Fibroblast of skin of left biceps (primary cell): ENCODE results near the gene RFTN2.
"Not testable (repeated sequence)": the region's sequence is repeated elsewhere in the genome, so short reads cannot be mapped to it uniquely, and the experiment has no call there.

Source experiments
- DNase-seq, 2 experiments: peaks; one replicate each; pipeline ENCODE4 v3.0.0-alpha.2; 2013; ENCODE audit warnings: low read depth in 2 of 2

RFTN2 gene

GRCh38 chr2:197675711-197676188 is 363 bp upstream of the RFTN2 start:
- peak; percentile 61 to 62 for DNase-seq

- DNase-seq: no peak
These were observed 796 bp downstream of the RFTN2 start for GRCh38 chr2:197674591-197674990.

GRCh38 chr2:197674060-197674459 is 1.3 kb downstream of the RFTN2 start:
- no peak for DNase-seq

GRCh38 chr2:197673606-197674005 is 1.8 kb downstream of the RFTN2 start:
- DNase-seq: no peak

GRCh38 chr2:197673106-197673505 is 2.3 kb downstream of the RFTN2 start:
- DNase-seq: no peak

- no peak for DNase-seq
These were observed 3.0 kb downstream of the RFTN2 start for GRCh38 chr2:197672371-197672893.

- no peak for DNase-seq
These were observed 6.3 kb downstream of the RFTN2 start for GRCh38 chr2:197669077-197669476.

GRCh38 chr2:197668296-197668695 is 7.1 kb downstream of the RFTN2 start:
- no peak for DNase-seq

- no peak for DNase-seq
These were observed 9.1 kb downstream of the RFTN2 start for GRCh38 chr2:197666277-197666676.

- no peak for DNase-seq
These were observed 13.8 kb downstream of the RFTN2 start for GRCh38 chr2:197661626-197662025.

GRCh38 chr2:197657562-197657961 is 17.8 kb downstream of the RFTN2 start:
- DNase-seq: no peak

GRCh38 chr2:197647961-197648690 is 27.3 kb downstream of the RFTN2 start:
- no peak for DNase-seq

GRCh38 chr2:197641666-197642065 is 33.7 kb downstream of the RFTN2 start:
- DNase-seq: no peak

- not testable (repeated sequence) for DNase-seq
These were observed 34.7 kb downstream of the RFTN2 start for GRCh38 chr2:197640571-197641122.

- no peak for DNase-seq
These were observed 42.2 kb downstream of the RFTN2 start for GRCh38 chr2:197633109-197633657.

GRCh38 chr2:197628043-197628500 is 47.3 kb downstream of the RFTN2 start:
- DNase-seq: no peak

GRCh38 chr2:197626965-197627625 is 48.3 kb downstream of the RFTN2 start:
- no peak for DNase-seq

GRCh38 chr2:197620133-197620532 is 55.3 kb downstream of the RFTN2 start:
- DNase-seq: no peak

- no peak for DNase-seq
These were observed 60.3 kb downstream of the RFTN2 start for GRCh38 chr2:197615016-197615652.

- no peak for DNase-seq
These were observed 60.9 kb downstream of the RFTN2 start for GRCh38 chr2:197614532-197614931.

GRCh38 chr2:197613509-197613987 is 61.8 kb downstream of the RFTN2 start:
- no peak for DNase-seq

GRCh38 chr2:197606180-197606579 is 69.2 kb downstream of the RFTN2 start:
- DNase-seq: no peak
